Activated naive CD8-positive, alpha-beta T cell treated with anti-CD3 and anti-CD28 coated beads, Interleukin-2, amount 50 U/mL, for 24 hours (primary cell): ENCODE results near the gene CEP104.
"Not testable (repeated sequence)": the region's sequence is repeated elsewhere in the genome, so short reads cannot be mapped to it uniquely, and the experiment has no call there.

ENCODE experiments used
- ATAC-seq: fragments of 150-1000 bp; cut with Tn5 transposase; one replicate; pipeline ENCODE4 v1.10.0; 2021
- DNase-seq: peaks from one replicate; pipeline ENCODE4 v3.0.0; 2021
- H3K27ac Mint-ChIP-seq: one replicate; pipeline ENCODE4 v1.8.0; 2021; ENCODE audit warnings: mild to moderate bottlenecking, mixed read lengths
- H3K27me3 Mint-ChIP-seq: one replicate; pipeline ENCODE4 v1.8.0; 2021; ENCODE audit warnings: mixed read lengths
- H3K36me3 Mint-ChIP-seq: one replicate; pipeline ENCODE4 v1.8.0; 2021; ENCODE audit warnings: low read depth, mixed read lengths
- H3K4me1 Mint-ChIP-seq: one replicate; pipeline ENCODE4 v1.8.0; 2021; ENCODE audit warnings: mixed read lengths
- H3K4me3 Mint-ChIP-seq: one replicate; pipeline ENCODE4 v1.8.0; 2021; ENCODE audit warnings: mild to moderate bottlenecking, moderate library complexity, mixed read lengths
- H3K9me3 Mint-ChIP-seq: one replicate; pipeline ENCODE4 v1.8.0; 2021; ENCODE audit warnings: mixed read lengths

CEP104 gene

GRCh38 chr1:3816331-3817137 is 40.5 kb downstream of the CEP104 start:
- Mint-ChIP-seq H3K27me3 (no peaks in the 10 kb centered on the region), H3K9me3 (no peaks in the 10 kb centered on the region), H3K36me3 (peaks cover 7% of the 10 kb centered on the region), H3K4me1 (no peaks in the 10 kb centered on the region), H3K27ac (no peak overlapping the region), H3K4me3 (no peak overlapping the region)
- DNase-seq (no peak), ATAC-seq (no peak)

- Mint-ChIP-seq H3K9me3 (no peaks in the 10 kb centered on the region), H3K36me3 (peaks cover 6% of the 10 kb centered on the region), H3K27me3 (no peaks in the 10 kb centered on the region), H3K4me1 (peaks cover 4% of the 10 kb centered on the region), H3K27ac (no peak overlapping the region), H3K4me3 (no peak overlapping the region)
- no peak for DNase-seq
- no peak for ATAC-seq
Observed at GRCh38 chr1:3814771-3815561, 42.0 kb downstream of the CEP104 start.

DNA sequence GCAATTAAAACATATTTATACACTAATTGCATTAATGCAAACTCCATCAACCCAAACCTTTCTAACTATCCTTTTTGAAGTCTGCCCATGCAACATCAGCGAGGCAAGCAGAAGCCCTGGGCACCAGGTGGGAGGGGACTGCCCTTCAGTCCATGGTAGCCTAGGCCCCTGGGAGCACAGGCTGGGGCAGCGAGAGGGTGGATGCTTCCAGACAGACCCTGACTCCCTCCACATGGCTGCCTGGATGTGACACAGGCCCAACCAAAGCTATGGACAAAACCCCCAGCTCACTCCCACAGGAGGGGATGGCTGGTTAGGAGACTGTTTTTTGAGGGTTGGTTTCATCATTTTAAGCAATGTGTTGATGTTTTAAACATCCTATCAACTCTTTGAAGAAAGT is 42.9 kb downstream of the CEP104 start:
- Mint-ChIP-seq H3K4me1 (peaks cover 5% of the 10 kb centered on the region), H3K27ac (no peak overlapping the region), H3K27me3 (no peaks in the 10 kb centered on the region), H3K36me3 (peaks cover 2% of the 10 kb centered on the region), H3K4me3 (no peak overlapping the region), H3K9me3 (no peaks in the 10 kb centered on the region)
- DNase-seq: no peak
- no peak for ATAC-seq

DNA sequence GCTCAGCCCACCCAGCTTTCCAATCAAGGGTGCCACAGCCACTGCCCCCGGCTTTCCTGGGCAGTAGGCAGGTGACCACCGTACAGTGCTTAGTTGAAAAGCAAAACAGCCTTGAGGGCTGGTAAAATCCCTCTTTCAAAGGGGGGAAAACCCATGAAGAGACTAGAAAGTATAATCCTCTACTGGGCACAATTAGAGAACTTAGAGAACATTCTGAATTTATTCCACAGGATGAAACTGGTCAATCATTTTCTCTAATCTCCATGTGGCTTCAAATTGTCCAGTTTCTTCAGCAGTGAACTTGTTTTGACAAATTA is 45.5 kb downstream of the CEP104 start:
- Mint-ChIP-seq H3K27ac (no peak overlapping the region), H3K4me3 (no peak overlapping the region), H3K4me1 (peaks cover 5% of the 10 kb centered on the region), H3K9me3 (no peaks in the 10 kb centered on the region), H3K27me3 (peaks cover 4% of the 10 kb centered on the region), H3K36me3 (peaks cover 2% of the 10 kb centered on the region)
- DNase-seq (no peak), ATAC-seq (no peak)

DNA sequence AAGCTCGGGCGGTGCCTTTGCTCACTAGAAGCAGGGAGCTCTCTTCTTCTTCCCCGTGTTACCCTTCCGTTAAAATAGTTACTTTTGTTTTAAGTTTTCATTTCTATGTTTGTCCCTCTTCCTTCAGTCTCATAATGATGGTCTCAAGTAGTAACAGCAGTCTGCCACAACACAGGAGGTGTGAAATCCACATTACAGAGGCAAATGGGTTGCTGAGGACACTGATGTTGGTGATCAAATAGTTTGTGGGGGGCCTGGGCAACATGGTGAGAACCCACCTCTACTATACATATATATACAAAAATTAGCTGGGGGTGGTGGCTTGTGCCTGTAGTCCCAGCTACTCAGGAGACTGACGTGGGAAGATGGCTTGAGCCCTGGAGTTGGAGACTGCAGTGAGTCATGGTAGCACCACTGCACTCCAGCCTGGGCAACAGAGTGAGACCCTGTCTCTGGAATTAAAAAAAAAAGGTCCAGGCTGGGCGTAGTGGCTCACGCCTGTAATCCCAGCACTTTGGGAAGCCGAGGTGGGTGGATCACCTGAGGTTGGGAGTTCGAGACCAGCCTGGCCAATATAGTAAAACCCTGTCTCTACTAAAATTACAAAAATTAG is 46.8 kb downstream of the CEP104 start:
- H3K27me3 Mint-ChIP-seq: peaks cover 12% of the 10 kb centered on the region
- not testable (repeated sequence) for H3K36me3 Mint-ChIP-seq, H3K4me1 Mint-ChIP-seq, ATAC-seq, H3K9me3 Mint-ChIP-seq, H3K27ac Mint-ChIP-seq, DNase-seq, H3K4me3 Mint-ChIP-seq

DNA sequence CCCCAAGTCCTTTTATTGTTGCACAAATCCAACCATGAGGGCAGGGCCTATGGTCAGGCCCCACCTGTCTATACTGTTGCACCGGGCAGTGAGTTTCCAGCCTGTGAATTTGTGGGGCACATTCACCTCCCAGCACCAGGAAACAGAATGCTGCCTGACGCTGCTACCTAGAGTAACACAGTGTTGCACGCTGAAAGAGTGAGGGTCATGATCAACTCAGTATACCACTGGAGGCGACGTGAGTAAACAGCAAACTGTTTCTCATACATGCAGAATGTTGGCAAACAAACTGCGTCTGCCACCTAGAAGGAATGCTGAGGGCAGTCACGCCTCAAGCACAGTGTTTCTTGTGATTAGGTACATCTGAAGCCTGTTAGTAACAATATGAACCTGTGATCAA is 47.3 kb downstream of the CEP104 start:
- H3K4me1 Mint-ChIP-seq: peaks cover 5% of the 10 kb centered on the region
- peaks cover 15% of the 10 kb centered on the region for H3K27me3 Mint-ChIP-seq
- no peaks in the 10 kb centered on the region for H3K9me3 Mint-ChIP-seq
- no peak overlapping the region for H3K27ac Mint-ChIP-seq
- no peak overlapping the region for H3K4me3 Mint-ChIP-seq
- no peak for ATAC-seq
- peaks cover 3% of the 10 kb centered on the region for H3K36me3 Mint-ChIP-seq
- DNase-seq: no peak

GRCh38 chr1:3807769-3808168 is 49.2 kb downstream of the CEP104 start:
- ATAC-seq (no peak), DNase-seq (no peak)
- Mint-ChIP-seq H3K4me3 (no peak overlapping the region), H3K9me3 (no peaks in the 10 kb centered on the region), H3K4me1 (peaks cover 5% of the 10 kb centered on the region), H3K27me3 (peaks cover 28% of the 10 kb centered on the region), H3K36me3 (peaks cover 2% of the 10 kb centered on the region), H3K27ac (no peak overlapping the region)

GRCh38 chr1:3805038-3805437 is 52.0 kb downstream of the CEP104 start:
- H3K36me3 Mint-ChIP-seq: peaks cover 2% of the 10 kb centered on the region
- peaks cover 42% of the 10 kb centered on the region for H3K27me3 Mint-ChIP-seq
- H3K4me1 Mint-ChIP-seq: peaks cover 11% of the 10 kb centered on the region
- H3K27ac Mint-ChIP-seq: no peak overlapping the region
- no peak overlapping the region for H3K4me3 Mint-ChIP-seq
- DNase-seq (no peak), ATAC-seq (no peak)
- H3K9me3 Mint-ChIP-seq: no peaks in the 10 kb centered on the region

- not testable (repeated sequence) for H3K4me1 Mint-ChIP-seq, H3K27ac Mint-ChIP-seq, H3K9me3 Mint-ChIP-seq, H3K4me3 Mint-ChIP-seq, ATAC-seq, H3K36me3 Mint-ChIP-seq, DNase-seq
- H3K27me3 Mint-ChIP-seq: peaks cover 44% of the 10 kb centered on the region
Observed at GRCh38 chr1:3804627-3804944, 52.4 kb downstream of the CEP104 start.

DNA sequence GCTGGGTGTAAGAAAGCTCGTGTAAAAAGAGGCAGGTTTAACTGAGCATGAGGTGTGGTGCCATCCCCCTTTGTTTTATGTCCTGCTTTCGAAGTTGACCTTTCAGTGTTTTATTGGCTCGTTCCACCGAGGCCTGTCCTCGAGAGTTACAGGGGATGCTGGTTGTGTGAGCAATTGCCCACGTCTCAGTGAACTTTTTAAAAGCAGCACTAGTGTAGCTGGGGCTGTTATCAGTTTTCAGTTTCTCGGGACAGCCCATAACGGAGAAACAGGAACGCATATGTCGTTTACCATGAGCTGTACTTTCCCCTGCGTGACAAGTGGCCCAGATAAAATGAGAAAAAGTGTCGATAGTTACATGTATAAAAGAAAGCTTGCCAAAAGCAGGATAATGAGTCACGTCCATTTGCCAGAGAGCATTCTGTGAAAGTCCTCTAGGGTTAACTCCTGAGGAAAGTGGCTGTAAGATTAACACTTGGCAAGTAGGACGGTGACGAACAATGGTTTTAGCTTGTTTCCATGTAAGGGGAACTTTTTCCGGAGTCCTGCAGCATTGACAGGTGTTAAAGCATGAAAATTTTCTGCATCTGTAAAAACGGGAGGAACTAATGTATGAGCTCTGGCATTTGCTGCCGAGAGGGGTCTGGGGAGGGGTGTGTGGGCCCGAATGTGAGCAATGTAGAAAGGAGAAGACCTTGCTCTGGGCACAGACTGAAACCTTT is 52.9 kb downstream of the CEP104 start:
- H3K4me1 Mint-ChIP-seq: peaks cover 10% of the 10 kb centered on the region
- ATAC-seq (no peak), DNase-seq (no peak)
- peaks cover 44% of the 10 kb centered on the region for H3K27me3 Mint-ChIP-seq
- peaks cover 2% of the 10 kb centered on the region for H3K36me3 Mint-ChIP-seq
- no peak overlapping the region for H3K4me3 Mint-ChIP-seq
- no peak overlapping the region for H3K27ac Mint-ChIP-seq
- H3K9me3 Mint-ChIP-seq: no peaks in the 10 kb centered on the region

- Mint-ChIP-seq H3K27ac (peak overlapping the region; percentile 61), H3K4me1 (peaks cover 20% of the 10 kb centered on the region), H3K27me3 (peaks cover 38% of the 10 kb centered on the region)
- not testable (repeated sequence) for H3K36me3 Mint-ChIP-seq, ATAC-seq, H3K9me3 Mint-ChIP-seq, H3K4me3 Mint-ChIP-seq, DNase-seq
Observed at GRCh38 chr1:3800795-3801194, 56.2 kb downstream of the CEP104 start.

DNA sequence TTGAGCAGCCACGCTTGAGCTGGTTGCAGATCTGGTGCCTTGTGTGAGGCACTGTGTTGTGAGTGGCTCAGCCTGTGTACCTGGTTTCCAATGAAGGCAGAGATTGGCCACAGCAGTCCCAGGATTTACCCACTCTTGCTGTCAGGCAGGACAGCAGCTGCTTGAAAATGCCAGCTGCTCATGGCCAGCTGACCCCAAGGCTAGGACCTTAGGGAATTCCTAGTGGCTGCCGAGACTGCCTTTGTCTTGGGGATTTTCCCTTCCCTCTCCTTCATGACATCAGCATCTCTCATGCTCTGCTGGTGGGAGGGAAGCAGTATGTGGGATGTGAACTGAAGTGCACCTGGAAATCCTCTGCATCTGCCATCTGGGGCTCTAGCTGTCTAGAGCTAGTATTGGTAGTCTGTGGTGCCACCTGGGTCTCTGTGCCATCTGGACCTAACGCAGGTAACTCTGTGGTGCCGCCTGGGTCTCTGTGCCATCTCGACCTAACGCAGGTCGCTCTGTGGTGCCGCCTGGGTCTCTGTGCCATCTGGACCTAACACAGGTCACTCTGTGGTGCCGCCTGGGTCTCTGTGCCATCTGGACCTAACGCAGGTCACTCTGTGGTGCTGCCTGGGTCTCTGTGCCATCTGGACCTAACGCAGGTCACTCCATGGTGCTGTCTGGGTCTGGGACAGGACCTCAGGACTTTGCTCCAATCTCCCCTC is 56.9 kb downstream of the CEP104 start:
- Mint-ChIP-seq H3K4me3 (no peak overlapping the region), H3K27ac (no peak overlapping the region), H3K36me3 (peaks cover 3% of the 10 kb centered on the region), H3K9me3 (no peaks in the 10 kb centered on the region), H3K27me3 (peaks cover 31% of the 10 kb centered on the region), H3K4me1 (peaks cover 24% of the 10 kb centered on the region)
- DNase-seq: no peak
- no peak for ATAC-seq

DNA sequence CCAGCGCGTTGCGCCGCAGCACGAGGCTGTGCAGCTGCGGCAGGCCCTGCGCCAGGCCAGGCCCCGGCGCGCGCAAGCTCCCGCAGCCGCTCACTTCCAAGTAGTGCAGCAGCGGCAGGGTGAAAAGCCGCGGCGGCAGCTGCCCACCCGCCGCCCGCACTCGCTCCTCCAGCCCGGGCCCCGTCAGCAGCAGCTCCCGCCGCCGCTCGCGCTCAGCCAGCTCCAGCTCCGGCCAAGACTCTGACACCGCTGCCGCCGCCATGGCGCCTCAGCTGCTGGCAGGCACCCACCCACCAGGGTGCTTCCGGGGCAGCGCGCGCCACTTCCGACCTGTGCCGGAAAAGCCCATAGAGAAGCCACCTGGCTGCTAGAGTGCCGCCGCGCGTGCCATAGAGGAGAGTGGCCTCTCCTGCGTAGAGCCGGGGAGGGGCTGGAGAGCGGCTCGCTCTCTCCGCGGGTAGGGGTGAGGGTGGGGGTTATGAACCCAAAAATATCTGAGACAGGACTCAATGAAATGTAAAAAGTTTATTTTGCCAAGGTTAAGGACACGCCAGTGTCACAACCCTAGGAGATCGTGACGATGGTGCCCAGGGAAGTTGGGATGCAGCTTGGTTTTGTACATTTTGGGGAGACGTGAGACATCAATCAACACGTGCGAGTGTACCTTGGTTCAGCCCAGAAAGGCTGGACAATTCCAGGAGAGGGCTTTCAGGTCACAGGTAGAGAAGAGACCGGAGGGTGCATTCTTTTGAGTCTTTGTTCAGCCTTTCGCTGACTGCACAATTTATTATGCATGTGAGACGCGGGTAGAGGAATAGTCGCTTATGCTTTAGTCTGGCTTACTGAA is 60.6 kb downstream of the CEP104 start, which contains the start of gene LRRC47:
Gene LRRC47 (minus strand): TSS at position 284 of the 847 bp plus-strand sequence. CDS start 22 bp downstream, at position 262.
- ATAC-seq (peak; percentile 100), DNase-seq (peak; percentile 94)
- H3K9me3 Mint-ChIP-seq: no peaks in the 10 kb centered on the region
- peak within 1 kb of the TSS; percentile 92 for H3K27ac Mint-ChIP-seq
- H3K27me3 Mint-ChIP-seq: peaks cover 9% of the 10 kb centered on the region
- H3K4me3 Mint-ChIP-seq: peak within 1 kb of the TSS; percentile 96
- peaks cover 12% of the 10 kb centered on the region for H3K36me3 Mint-ChIP-seq
- peaks cover 46% of the 10 kb centered on the region for H3K4me1 Mint-ChIP-seq
